ENCODE results near the gene RCL1. TPM values are rescaled to one million over a fixed set of nuclear protein-coding genes. Genes with fewer than 3 reads are reported as not detected.

The RCL1 gene
- total RNA-seq, 1 experiment from 2014 or later = 9.5 TPM

- ChIA-PET POLR2A (ENCODE audit: unreplicated experiment) (no interaction called here), CTCF (no interaction called here)
- Histone ChIP-seq H3K4me2 (no peak overlapping the region), H3F3A (ENCODE audit: insufficient read depth, low read depth) (no peaks in the 10 kb centered on the region), H3K9me3 (ENCODE audit: insufficient read depth, low read depth) (no peaks in the 10 kb centered on the region), H3K27ac (no peak overlapping the region), H2AFZ (no peak overlapping the region), H3K9me2 (ENCODE audit: insufficient read depth) (no peaks in the 10 kb centered on the region), H3K4me1 (replicated peaks; ENCODE audit: insufficient read depth) (no peaks in the 10 kb centered on the region), H3K4me3 (no peak overlapping the region), H4K20me1 (ENCODE audit: insufficient read depth) (0 out of 2 replicates have a peak, but pooled peaks cover 1% of the 10 kb centered on the region), H3K36me3 (ENCODE audit: low read depth) (no peaks in the 10 kb centered on the region), H3K79me2 (ENCODE audit: low read depth) (peaks cover 5% of the 10 kb centered on the region), H3K27me3 (ENCODE audit: insufficient read depth, low read depth) (no peaks in the 10 kb centered on the region)
- intact Hi-C loops (cut with micrococcal nuclease; ENCODE audit: unreplicated experiment) = no loop called here
- no TSS peak for BruUV-seq (replicated peaks)
- TF ChIP-seq CTCF (conservative IDR thresholded peaks at IDR 0.05) = no peak
- TF ChIP-seq EZH2 (IDR thresholded peaks at IDR 0.05; ENCODE audit: low read depth) = no peak
- no peak for DNase-seq
Observed at GRCh38 chr9:4788703-4789102, 4.0 kb upstream of the RCL1 start.

- Histone ChIP-seq H3K4me3 (peak overlapping the region; percentile 54; the same call in 1 of the 2 replicates), H3K9me3 (ENCODE audit: insufficient read depth, low read depth) (no peaks in the 10 kb centered on the region), H3K4me1 (replicated peaks; ENCODE audit: insufficient read depth) (peaks cover 10% of the 10 kb centered on the region; the same call in 1 of the 2 replicates), H3F3A (ENCODE audit: insufficient read depth, low read depth) (no peaks in the 10 kb centered on the region), H3K79me2 (ENCODE audit: low read depth) (peaks cover 39% of the 10 kb centered on the region), H3K27me3 (ENCODE audit: insufficient read depth, low read depth) (no peaks in the 10 kb centered on the region), H2AFZ (peak overlapping the region; percentile 86), H3K27ac (no peak overlapping the region), H3K9me2 (ENCODE audit: insufficient read depth) (no peaks in the 10 kb centered on the region), H3K4me2 (peak overlapping the region; percentile 76), H4K20me1 (ENCODE audit: insufficient read depth) (peaks cover 15% of the 10 kb centered on the region), H3K36me3 (ENCODE audit: low read depth) (no peaks in the 10 kb centered on the region)
- intact Hi-C loops (cut with micrococcal nuclease; ENCODE audit: unreplicated experiment) = loop anchor here (2.0 kb wide), 1 partner anchor 193 kb away; the partner anchor contains the start of gene JAK2
- POLR2A ChIA-PET (ENCODE audit: unreplicated experiment) = no interaction called here
- no peak for TF ChIP-seq CTCF (conservative IDR thresholded peaks at IDR 0.05)
- TF ChIP-seq EZH2 (IDR thresholded peaks at IDR 0.05; ENCODE audit: low read depth) = no peak
- no TSS peak for BruUV-seq (replicated peaks)
- CTCF ChIA-PET = no interaction called here
- no peak for DNase-seq
Observed at GRCh38 chr9:4792054-4792571, 631 bp upstream of the RCL1 start.

GRCh38 chr9:4793459-4794395, 983 bp downstream of the RCL1 start:
- peaks cover 10% of the 10 kb centered on the region; the same call in 1 of the 2 replicates for H3K4me1 ChIP-seq (replicated peaks; ENCODE audit: insufficient read depth)
- no peaks in the 10 kb centered on the region for H3K9me2 ChIP-seq (ENCODE audit: insufficient read depth)
- H3K4me3 ChIP-seq = peak overlapping the region; percentile 94
- peaks cover 24% of the 10 kb centered on the region for H4K20me1 ChIP-seq (ENCODE audit: insufficient read depth)
- intact Hi-C loops (cut with micrococcal nuclease; ENCODE audit: unreplicated experiment) = loop anchor here (2.0 kb wide), 1 partner anchor 191 kb away; the partner anchor contains the start of gene JAK2
- H3K4me2 ChIP-seq = peak overlapping the region; percentile 80
- DNase-seq = no peak
- TF ChIP-seq EZH2 (IDR thresholded peaks at IDR 0.05; ENCODE audit: low read depth) = no peak
- no peak for TF ChIP-seq CTCF (conservative IDR thresholded peaks at IDR 0.05)
- no peaks in the 10 kb centered on the region for H3K27me3 ChIP-seq (ENCODE audit: insufficient read depth, low read depth)
- ChIA-PET CTCF (no interaction called here), POLR2A (ENCODE audit: unreplicated experiment) (interaction anchor here (0.6 to 0.7 kb wide), 3 partner anchors 29 to 303 kb away, joined by 3 to 5 read pairs (median 4); no protein-coding TSS in a partner anchor)
- H2AFZ ChIP-seq = peak overlapping the region; percentile 95
- TSS peak; percentile 42 for BruUV-seq (replicated peaks)
- H3K79me2 ChIP-seq (ENCODE audit: low read depth) = peaks cover 55% of the 10 kb centered on the region
- H3K9me3 ChIP-seq (ENCODE audit: insufficient read depth, low read depth) = no peaks in the 10 kb centered on the region
- peak overlapping the region; percentile 69; the same call in 1 of the 2 replicates for H3K27ac ChIP-seq
- no peaks in the 10 kb centered on the region for H3K36me3 ChIP-seq (ENCODE audit: low read depth)
- no peaks in the 10 kb centered on the region for H3F3A ChIP-seq (ENCODE audit: insufficient read depth, low read depth)
